ENCODE results near the gene OSBPL5.
"Not testable (repeated sequence)": the region's sequence is repeated elsewhere in the genome, so short reads cannot be mapped to it uniquely, and the experiment has no call there.

The OSBPL5 gene

DNA sequence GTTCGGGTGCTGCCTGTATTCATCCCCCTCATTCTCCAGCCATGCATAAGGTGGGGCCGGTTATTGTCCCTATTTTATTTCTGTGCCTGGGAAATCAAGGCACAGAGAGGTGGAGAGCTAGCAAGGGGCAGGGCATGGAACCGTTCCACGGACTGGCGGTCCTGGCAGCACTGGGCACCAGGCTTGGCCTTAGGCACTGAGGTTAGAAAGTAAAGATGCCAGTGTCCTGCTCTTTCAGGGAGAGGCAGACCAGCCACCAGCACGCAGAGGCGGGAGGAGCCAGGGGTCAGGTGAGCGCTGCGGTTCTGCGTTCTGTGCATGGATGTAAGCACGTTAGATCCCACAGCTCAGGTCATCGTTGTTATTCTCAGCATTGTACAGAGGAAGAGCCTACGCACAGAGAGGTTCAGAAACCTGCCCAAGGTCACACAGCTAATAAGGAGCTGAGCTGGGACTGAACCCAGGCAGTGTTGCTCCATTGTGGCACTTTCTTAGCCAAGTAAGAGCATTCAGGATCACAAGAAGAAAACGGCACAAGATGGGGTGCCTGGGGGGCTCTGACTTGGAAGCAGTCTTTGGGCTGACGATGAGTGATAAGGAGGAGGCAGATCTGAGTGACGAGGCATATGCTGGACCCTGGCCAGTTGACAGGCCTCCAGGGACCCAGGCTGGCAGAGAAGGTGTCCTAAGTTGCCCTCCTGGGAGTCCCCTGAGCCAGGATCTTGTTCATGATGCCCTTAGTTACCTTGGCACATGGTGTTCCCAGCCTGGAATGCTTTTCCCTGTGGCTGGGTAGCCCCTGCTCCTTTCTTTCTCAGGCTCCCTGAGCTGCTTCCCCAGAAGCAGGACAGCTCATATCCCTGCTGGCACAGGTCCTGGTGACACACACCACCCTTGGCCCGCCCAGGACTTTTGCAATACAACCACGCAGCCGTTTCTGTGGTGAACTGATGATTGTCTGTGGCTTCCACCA lies 41.1 kb downstream of the OSBPL5 start:
- in situ Hi-C loops (cut with HindIII; ENCODE audit: low sequenced_read_pairs), result no loop called here

- in situ Hi-C loops (cut with HindIII; ENCODE audit: low sequenced_read_pairs), result no loop called here
Measured at GRCh38 chr11:3123305-3123704, 41.8 kb downstream of the OSBPL5 start.

DNA sequence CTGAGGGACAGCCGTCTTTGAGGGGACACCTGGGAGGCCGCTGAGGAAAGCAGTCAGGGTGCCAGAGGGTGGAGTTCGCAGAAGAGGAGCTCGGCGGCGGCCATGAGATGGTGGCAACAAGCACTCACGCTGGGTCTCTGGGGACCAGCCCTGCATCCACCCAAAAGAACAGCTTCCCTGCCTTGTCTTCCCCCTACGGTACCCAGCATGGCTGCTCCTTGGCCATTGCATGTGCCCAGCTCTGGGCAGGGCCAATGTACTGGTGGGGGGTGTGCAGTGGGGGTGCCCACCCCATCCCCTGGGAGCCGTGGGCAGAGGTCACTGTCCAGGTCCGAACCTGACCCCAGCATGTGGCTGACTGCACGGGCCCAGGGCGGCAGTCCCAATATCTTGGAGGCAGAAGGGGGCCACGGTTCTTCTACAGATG lies 42.3 kb downstream of the OSBPL5 start:
- in situ Hi-C loops (cut with HindIII; ENCODE audit: low sequenced_read_pairs), result no loop called here

DNA sequence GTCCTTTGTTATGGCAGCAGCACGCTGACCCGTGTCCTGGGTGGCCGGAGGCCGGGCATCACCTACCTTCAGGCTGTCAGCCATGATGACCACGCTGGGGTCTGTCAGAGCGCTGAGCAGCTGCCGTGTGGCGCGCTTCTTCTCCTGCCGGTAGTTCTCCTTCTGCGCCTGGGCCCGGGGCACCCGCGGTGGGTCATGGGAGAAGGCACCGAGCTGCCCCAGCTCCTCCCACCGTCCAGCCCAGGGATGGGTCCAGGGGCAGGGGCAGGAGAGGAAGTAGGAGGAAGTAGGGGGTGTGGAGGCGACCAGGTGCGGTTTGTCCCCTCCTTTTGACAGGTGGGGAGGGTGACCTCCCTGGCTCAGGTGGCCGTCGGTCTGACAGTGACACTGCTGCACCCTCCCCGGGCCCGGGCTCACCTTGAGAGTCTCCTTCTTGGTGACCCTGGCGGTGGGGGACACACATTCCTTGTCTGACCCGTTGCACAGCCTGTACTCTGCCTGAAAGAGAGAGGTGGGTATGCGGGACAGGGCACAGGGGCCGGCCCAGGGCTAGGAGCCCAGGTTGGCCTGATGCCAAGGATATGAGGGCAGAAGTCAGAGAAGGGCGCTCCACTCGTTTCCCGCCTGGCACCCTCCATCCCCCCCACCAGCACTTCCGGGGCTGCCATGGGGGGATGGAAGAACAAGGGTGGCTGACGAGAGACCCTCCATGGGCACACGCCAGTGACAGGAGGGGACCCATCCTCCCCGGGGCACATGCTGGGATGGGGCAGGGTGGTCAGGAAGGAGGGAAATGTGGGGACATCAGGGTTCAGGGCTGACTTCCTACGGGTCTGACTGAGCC lies 43.0 kb downstream of the OSBPL5 start:
- in situ Hi-C loops (cut with HindIII; ENCODE audit: low sequenced_read_pairs), result no loop called here

DNA sequence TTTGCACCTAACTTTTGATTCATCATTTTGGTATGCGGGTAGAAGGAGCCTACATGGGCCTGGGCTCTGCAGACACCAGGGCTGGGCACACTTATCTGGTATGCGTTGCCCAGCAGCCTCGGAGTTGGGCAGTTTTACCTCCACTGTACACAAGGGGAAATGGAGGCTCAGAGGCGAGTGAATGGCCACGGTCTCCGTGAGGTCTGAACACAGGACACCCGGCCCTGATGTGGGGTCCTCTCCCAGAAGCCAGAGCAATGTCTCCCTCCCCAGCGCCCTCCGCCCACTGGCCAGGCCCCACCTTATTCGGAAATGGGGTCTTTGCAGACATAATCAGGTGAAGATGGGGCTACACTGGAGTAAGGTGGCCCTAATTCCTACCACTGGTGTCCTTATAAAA lies 43.7 kb downstream of the OSBPL5 start:
- in situ Hi-C loops (cut with HindIII; ENCODE audit: low sequenced_read_pairs), result no loop called here

DNA sequence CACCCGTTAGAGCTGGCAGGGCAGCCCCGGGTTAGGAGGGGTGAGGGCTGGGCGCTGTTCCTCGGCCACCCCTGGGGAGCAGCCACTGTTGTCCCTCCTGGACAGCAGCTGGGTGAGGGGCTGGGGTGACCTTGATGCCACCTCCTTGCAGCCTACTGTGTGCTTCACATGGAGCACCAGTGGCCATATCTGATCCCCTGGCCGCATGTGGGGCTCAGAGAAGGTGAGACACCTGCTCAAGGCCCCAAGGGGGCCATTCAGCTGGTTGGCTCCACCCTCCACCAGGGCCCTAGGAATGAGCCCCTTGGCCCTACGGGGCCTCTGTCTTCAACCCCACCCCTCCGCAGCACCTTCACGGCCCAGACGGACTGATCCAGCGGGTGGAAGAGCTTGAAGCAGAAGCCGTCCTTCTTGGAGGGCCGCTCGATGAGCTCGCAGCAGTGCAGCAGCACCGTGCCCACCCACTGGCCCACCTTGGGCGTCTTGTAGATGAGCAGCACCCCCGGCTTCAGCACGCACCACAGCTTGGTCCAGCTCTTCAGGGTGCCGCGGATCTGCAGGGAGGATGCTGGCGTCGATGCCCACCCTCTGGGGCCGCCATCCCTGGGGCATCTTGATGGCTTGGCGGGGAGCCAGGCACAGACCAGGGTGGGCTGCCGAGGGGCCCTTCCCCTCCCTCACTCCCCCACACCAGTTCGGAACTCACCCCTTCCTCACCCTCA lies 44.9 kb downstream of the OSBPL5 start:
- in situ Hi-C loops (cut with HindIII; ENCODE audit: low sequenced_read_pairs), result no loop called here

GRCh38 chr11:3119141-3119821 lies 45.8 kb downstream of the OSBPL5 start:
- in situ Hi-C loops (cut with HindIII; ENCODE audit: low sequenced_read_pairs), result no loop called here

DNA sequence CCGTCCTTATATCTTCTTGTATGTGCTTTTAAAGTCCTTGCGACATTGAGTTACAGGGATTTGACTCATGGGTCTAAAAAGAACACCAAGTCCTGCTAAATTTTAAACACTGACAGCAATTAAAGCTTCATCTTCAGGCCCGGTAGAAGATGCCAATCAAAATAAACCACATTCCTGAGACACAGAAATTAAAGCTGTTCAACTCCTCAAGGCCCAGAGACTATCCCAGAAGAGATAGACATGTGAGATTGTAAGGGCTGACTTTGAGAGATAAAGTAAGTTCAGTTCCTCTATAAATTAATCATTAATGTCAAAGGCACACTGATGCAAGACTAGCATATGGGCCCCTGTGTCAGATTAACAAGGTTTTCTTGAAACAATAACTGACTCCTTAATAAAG lies 49.8 kb downstream of the OSBPL5 start:
- in situ Hi-C loops (cut with HindIII; ENCODE audit: low sequenced_read_pairs), result no loop called here

- in situ Hi-C loops (cut with HindIII; ENCODE audit: low sequenced_read_pairs), result not testable (repeated sequence)
Measured at GRCh38 chr11:3113661-3114060, 51.4 kb downstream of the OSBPL5 start.

- in situ Hi-C loops (cut with HindIII; ENCODE audit: low sequenced_read_pairs), result no loop called here
Measured at GRCh38 chr11:3111919-3112690, 53.0 kb downstream of the OSBPL5 start.

- in situ Hi-C loops (cut with HindIII; ENCODE audit: low sequenced_read_pairs), result no loop called here
Measured at GRCh38 chr11:3111466-3111865, 53.6 kb downstream of the OSBPL5 start.

- in situ Hi-C loops (cut with HindIII; ENCODE audit: low sequenced_read_pairs), result no loop called here
Measured at GRCh38 chr11:3109921-3110706, 55.0 kb downstream of the OSBPL5 start.

- in situ Hi-C loops (cut with HindIII; ENCODE audit: low sequenced_read_pairs), result no loop called here
Measured at GRCh38 chr11:3109434-3109833, 55.7 kb downstream of the OSBPL5 start.

GRCh38 chr11:3108183-3108721 lies 56.9 kb downstream of the OSBPL5 start:
- in situ Hi-C loops (cut with HindIII; ENCODE audit: low sequenced_read_pairs), result no loop called here

- in situ Hi-C loops (cut with HindIII; ENCODE audit: low sequenced_read_pairs), result no loop called here
Measured at GRCh38 chr11:3107608-3108182, 57.4 kb downstream of the OSBPL5 start.

GRCh38 chr11:3106736-3107524 lies 58.2 kb downstream of the OSBPL5 start:
- in situ Hi-C loops (cut with HindIII; ENCODE audit: low sequenced_read_pairs), result no loop called here
